Right lobe of liver (tissue), 4 donors: ENCODE results near the gene SH2B2.

Source experiments
- POLR2A ChIP-seq: fragments of 450-650 bp; IDR thresholded peaks from one replicate; pipeline ENCODE4 v1.6.1; 2017; ENCODE audit warnings: antibody characterized with exemption, mild to moderate bottlenecking
- TF ChIP-seq, protein P1 (sequence below), 4 donors: fragments of 200-600 bp in 3 of 4; fragments of 450-650 bp in 1 of 4; IDR thresholded peaks; one replicate each; pipeline versions ENCODE4 v1.5.1 to v1.8.0; 2016 to 2022; ENCODE audit warnings: antibody characterized with exemption in 4 of 4, mild to moderate bottlenecking in 2 of 4
- donor health status: DM: no; HTN: no; CAD: no.
- donor health status: DM: no; HTN: no; CAD: no.
- donor health status: DM: no; HTN: yes; CAD: no.

DNA sequence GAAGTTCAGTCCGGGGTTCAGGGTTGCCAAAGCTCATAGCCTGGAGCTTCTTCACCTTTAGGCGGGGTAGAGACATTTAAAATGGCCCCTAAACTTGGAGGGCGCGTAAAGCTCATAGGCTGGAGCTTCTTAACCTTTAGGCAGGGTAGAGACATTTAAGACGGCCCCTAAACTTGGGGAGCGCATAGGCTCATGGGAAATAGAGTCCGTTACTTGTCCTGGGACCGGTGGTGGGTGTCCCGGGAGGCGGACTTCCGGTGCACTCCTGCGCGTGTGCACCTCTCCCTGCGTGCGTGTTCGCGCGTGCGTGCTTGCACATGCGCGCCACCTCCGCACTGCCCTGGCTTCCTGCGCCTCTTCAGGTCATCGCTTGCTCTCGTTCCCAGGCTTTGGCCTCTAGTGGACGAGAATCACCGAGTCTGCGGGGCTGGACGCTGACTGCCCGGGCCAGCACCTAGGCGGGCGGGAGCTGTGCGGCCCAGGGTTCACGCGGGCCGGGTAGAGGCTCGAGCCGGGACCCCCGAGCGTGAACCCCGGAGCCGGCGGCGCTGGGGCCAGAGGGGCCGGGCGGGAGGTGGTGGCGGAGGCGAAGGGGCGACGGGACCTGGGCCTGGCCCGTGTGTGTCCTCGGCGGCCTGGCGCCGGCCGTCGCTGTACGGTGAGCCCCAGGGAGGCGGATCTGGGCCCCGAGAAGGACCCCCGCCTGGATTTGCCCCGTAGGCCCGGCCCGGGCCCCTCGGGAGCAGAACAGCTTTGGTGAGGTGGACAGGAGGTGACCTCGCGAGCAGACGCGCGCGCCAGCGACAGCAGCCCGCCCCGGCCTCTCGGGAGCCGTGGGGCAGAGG is 77.1 kb downstream of the SH2B2 start:
- TF ChIP-seq, protein P1, sequence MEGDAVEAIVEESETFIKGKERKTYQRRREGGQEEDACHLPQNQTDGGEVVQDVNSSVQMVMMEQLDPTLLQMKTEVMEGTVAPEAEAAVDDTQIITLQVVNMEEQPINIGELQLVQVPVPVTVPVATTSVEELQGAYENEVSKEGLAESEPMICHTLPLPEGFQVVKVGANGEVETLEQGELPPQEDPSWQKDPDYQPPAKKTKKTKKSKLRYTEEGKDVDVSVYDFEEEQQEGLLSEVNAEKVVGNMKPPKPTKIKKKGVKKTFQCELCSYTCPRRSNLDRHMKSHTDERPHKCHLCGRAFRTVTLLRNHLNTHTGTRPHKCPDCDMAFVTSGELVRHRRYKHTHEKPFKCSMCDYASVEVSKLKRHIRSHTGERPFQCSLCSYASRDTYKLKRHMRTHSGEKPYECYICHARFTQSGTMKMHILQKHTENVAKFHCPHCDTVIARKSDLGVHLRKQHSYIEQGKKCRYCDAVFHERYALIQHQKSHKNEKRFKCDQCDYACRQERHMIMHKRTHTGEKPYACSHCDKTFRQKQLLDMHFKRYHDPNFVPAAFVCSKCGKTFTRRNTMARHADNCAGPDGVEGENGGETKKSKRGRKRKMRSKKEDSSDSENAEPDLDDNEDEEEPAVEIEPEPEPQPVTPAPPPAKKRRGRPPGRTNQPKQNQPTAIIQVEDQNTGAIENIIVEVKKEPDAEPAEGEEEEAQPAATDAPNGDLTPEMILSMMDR (IDR thresholded peaks at IDR 0.05), result peak in 1 of 4 donors; percentile 15
- TF ChIP-seq POLR2A, result peak; percentile 82
